ENCODE measurements around the gene SFSWAP.
"Not testable (repeated sequence)": the region's sequence is repeated elsewhere in the genome, so short reads cannot be mapped to it uniquely, and the experiment has no call there.

The SFSWAP gene

GRCh38 chr12:131704509-131704908, 6.4 kb upstream of the SFSWAP start:
- no peak for DNase-seq

GRCh38 chr12:131706709-131707108, 4.2 kb upstream of the SFSWAP start:
- DNase-seq, result not testable (repeated sequence)

- no peak for DNase-seq
Observed at GRCh38 chr12:131709226-131709625, 1.7 kb upstream of the SFSWAP start.

- DNase-seq, result peak; percentile 11
Observed at GRCh38 chr12:131711551-131712205, 788 bp downstream of the SFSWAP start.

GRCh38 chr12:131713349-131713748, 2.5 kb downstream of the SFSWAP start:
- DNase-seq, result no peak

- DNase-seq, result no peak
Observed at GRCh38 chr12:131714759-131715158, 3.9 kb downstream of the SFSWAP start.

- DNase-seq, result no peak
Observed at GRCh38 chr12:131716282-131716681, 5.4 kb downstream of the SFSWAP start.

GRCh38 chr12:131720241-131720640, 9.4 kb downstream of the SFSWAP start:
- no peak for DNase-seq

- DNase-seq, result no peak
Observed at GRCh38 chr12:131720921-131721320, 10.0 kb downstream of the SFSWAP start.

- no peak for DNase-seq
Observed at GRCh38 chr12:131721548-131721947, 10.7 kb downstream of the SFSWAP start.

- DNase-seq, result no peak
Observed at GRCh38 chr12:131723532-131723931, 12.6 kb downstream of the SFSWAP start.

GRCh38 chr12:131724534-131724933, 13.6 kb downstream of the SFSWAP start:
- no peak for DNase-seq

GRCh38 chr12:131725503-131725902, 14.6 kb downstream of the SFSWAP start:
- DNase-seq, result no peak

GRCh38 chr12:131728720-131729119, 17.8 kb downstream of the SFSWAP start:
- DNase-seq, result no peak

GRCh38 chr12:131729254-131729955, 18.5 kb downstream of the SFSWAP start:
- no peak for DNase-seq

- no peak for DNase-seq
Observed at GRCh38 chr12:131732996-131733615, 22.2 kb downstream of the SFSWAP start.

- no peak for DNase-seq
Observed at GRCh38 chr12:131733874-131734273, 23.0 kb downstream of the SFSWAP start.

- DNase-seq, result no peak
Observed at GRCh38 chr12:131734336-131735152, 23.7 kb downstream of the SFSWAP start.

GRCh38 chr12:131735153-131735456, 24.2 kb downstream of the SFSWAP start:
- DNase-seq, result no peak

- DNase-seq, result no peak
Observed at GRCh38 chr12:131735476-131736445, 24.9 kb downstream of the SFSWAP start.

- DNase-seq, result no peak
Observed at GRCh38 chr12:131736446-131737149, 25.7 kb downstream of the SFSWAP start.

Data from activated CD4-positive, alpha-beta T cell treated with anti-CD3 and anti-CD28 coated beads, Interleukin-2, Interleukin-6, amounts not matched to agents 100 ng/mL and 50 ng/mL, durations not matched to agents 16 hours and 8 hours (primary cell).